Measurements from ENCODE around the gene ZNF469. TPM values are rescaled to one million over a fixed set of nuclear protein-coding genes. Genes with fewer than 3 reads are reported as not detected.

Gene ZNF469
- total RNA-seq, 6 donors from 2014 or later: 0.98 to 4.2 (median 2.4) TPM

GRCh38 chr16:88369447-88370008 is 13.2 kb upstream of the ZNF469 start:
- WGBS, 2 donors: 88 to 100% methylated on average over 4 to 14 of the region's 14 CpGs
- Histone ChIP-seq H3K27me3 (no peaks in the 10 kb centered on the region), H3K27ac (no peak overlapping the region), H3K4me1 (no peaks in the 10 kb centered on the region), H3K9me3 (no peaks in the 10 kb centered on the region), H3K36me3 (no peaks in the 10 kb centered on the region), H3K4me3 (no peak overlapping the region)
- TF ChIP-seq POLR2AphosphoS5 (IDR thresholded peaks at IDR 0.05) (no peak), EP300 (IDR thresholded peaks at IDR 0.05) (no peak), POLR2A (IDR thresholded peaks at IDR 0.05) (no peak)
- TF ChIP-seq, protein P1, sequence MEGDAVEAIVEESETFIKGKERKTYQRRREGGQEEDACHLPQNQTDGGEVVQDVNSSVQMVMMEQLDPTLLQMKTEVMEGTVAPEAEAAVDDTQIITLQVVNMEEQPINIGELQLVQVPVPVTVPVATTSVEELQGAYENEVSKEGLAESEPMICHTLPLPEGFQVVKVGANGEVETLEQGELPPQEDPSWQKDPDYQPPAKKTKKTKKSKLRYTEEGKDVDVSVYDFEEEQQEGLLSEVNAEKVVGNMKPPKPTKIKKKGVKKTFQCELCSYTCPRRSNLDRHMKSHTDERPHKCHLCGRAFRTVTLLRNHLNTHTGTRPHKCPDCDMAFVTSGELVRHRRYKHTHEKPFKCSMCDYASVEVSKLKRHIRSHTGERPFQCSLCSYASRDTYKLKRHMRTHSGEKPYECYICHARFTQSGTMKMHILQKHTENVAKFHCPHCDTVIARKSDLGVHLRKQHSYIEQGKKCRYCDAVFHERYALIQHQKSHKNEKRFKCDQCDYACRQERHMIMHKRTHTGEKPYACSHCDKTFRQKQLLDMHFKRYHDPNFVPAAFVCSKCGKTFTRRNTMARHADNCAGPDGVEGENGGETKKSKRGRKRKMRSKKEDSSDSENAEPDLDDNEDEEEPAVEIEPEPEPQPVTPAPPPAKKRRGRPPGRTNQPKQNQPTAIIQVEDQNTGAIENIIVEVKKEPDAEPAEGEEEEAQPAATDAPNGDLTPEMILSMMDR (IDR thresholded peaks at IDR 0.05): no peak
- ATAC-seq (ENCODE audit: low FRiP score in 2 of 2): no peak
- DNase-seq: peak in 1 of 2 donors; percentile 60

DNA sequence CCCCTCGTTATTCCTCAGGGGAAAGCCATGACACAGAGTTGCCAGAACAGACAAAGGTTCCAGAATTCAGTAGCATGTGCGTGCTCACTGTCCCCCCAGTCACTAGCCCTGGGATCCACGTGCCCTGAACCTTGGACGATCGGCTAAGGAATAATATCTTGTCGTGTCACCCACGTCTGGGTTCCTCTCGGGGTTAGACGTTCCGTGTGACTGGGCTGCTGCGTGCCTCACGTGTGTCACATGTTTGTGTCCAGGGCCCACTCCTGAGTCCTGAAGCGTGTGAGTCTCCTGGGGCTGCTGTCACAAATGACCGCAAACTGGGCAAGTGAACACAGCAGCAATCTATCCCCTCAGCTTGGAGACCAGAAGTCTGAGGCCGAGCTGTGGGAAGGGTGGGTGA is 12.4 kb upstream of the ZNF469 start:
- Histone ChIP-seq H3K27ac (no peak overlapping the region), H3K36me3 (no peaks in the 10 kb centered on the region), H3K4me1 (no peaks in the 10 kb centered on the region), H3K27me3 (no peaks in the 10 kb centered on the region), H3K9me3 (no peaks in the 10 kb centered on the region), H3K4me3 (no peak overlapping the region)
- WGBS, 2 donors: 87 to 91% methylated on average over 15 of the region's 15 CpGs
- no peak for ATAC-seq (ENCODE audit: low FRiP score in 2 of 2)
- no peak for DNase-seq
- no peak for TF ChIP-seq POLR2A (IDR thresholded peaks at IDR 0.05)
- TF ChIP-seq POLR2AphosphoS5 (IDR thresholded peaks at IDR 0.05): no peak
- TF ChIP-seq, protein P1 (IDR thresholded peaks at IDR 0.05): no peak
- no peak for TF ChIP-seq EP300 (IDR thresholded peaks at IDR 0.05)

DNA sequence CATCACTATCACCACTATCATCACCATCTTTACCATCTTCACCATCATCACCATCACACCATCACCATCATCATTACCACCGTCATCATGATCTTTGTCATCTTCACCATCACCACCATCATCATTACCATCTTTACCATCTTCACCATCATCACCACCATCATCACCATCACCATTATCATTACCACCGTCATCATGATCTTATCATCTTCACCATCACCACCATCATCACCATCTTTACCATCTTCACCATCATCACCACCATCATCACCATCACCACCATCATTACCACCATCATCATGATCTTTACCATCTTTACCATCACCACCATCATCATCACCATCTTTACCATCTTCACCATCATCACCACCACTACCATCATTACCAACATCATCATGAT is 10.2 kb upstream of the ZNF469 start:
- TF ChIP-seq, protein P1 (IDR thresholded peaks at IDR 0.05): no peak
- TF ChIP-seq POLR2A (IDR thresholded peaks at IDR 0.05): no peak
- no peak for TF ChIP-seq EP300 (IDR thresholded peaks at IDR 0.05)
- no peak for TF ChIP-seq POLR2AphosphoS5 (IDR thresholded peaks at IDR 0.05)
- no peak for ATAC-seq (ENCODE audit: low FRiP score in 2 of 2)
- H3K36me3 ChIP-seq: no peaks in the 10 kb centered on the region

GRCh38 chr16:88373211-88373610 is 9.5 kb upstream of the ZNF469 start:
- ATAC-seq (ENCODE audit: low FRiP score in 2 of 2): no peak
- Histone ChIP-seq H3K27me3 (no peaks in the 10 kb centered on the region), H3K4me3 (no peak overlapping the region), H3K9me3 (no peaks in the 10 kb centered on the region), H3K4me1 (no peaks in the 10 kb centered on the region), H3K36me3 (no peaks in the 10 kb centered on the region), H3K27ac (no peak overlapping the region)
- DNase-seq: no peak
- 80 to 100% methylated on average over 1 to 2 of the region's 2 CpGs for WGBS, 2 donors
- no peak for TF ChIP-seq EP300 (IDR thresholded peaks at IDR 0.05)
- TF ChIP-seq, protein P1 (IDR thresholded peaks at IDR 0.05): no peak
- no peak for TF ChIP-seq POLR2A (IDR thresholded peaks at IDR 0.05)
- TF ChIP-seq POLR2AphosphoS5 (IDR thresholded peaks at IDR 0.05): no peak

More for the DNA sequence above, 10.2 kb upstream of the ZNF469 start:
- DNase-seq: no peak
- Histone ChIP-seq H3K4me1 (no peaks in the 10 kb centered on the region), H3K9me3 (no peaks in the 10 kb centered on the region), H3K27ac (no peak overlapping the region), H3K27me3 (no peaks in the 10 kb centered on the region), H3K4me3 (no peak overlapping the region)
- WGBS, 2 donors: 92 to 96% methylated on average over 2 of the region's 2 CpGs

GRCh38 chr16:88373927-88374492 is 8.7 kb upstream of the ZNF469 start:
- no peaks in the 10 kb centered on the region for H3K4me1 ChIP-seq
- 81 to 82% methylated on average over 5 of the region's 5 CpGs for WGBS, 2 donors
- ATAC-seq (ENCODE audit: low FRiP score in 2 of 2) (no peak), DNase-seq (no peak)
- no peak for TF ChIP-seq POLR2AphosphoS5 (IDR thresholded peaks at IDR 0.05)
- TF ChIP-seq EP300 (IDR thresholded peaks at IDR 0.05): no peak
- TF ChIP-seq POLR2A (IDR thresholded peaks at IDR 0.05): no peak
- TF ChIP-seq, protein P1 (IDR thresholded peaks at IDR 0.05): no peak
- no peak overlapping the region for H3K4me3 ChIP-seq
- H3K36me3 ChIP-seq: no peaks in the 10 kb centered on the region
- no peaks in the 10 kb centered on the region for H3K9me3 ChIP-seq
- no peaks in the 10 kb centered on the region for H3K27me3 ChIP-seq
- no peak overlapping the region for H3K27ac ChIP-seq

Data from upper lobe of left lung (tissue), 6 donors.